Fibroblast of upper back skin (primary cell): Measurements from ENCODE around the gene CLEC4G.

ENCODE experiments used
- DNase-seq: peaks from one replicate; pipeline ENCODE4 v3.0.0-alpha.2; 2013

CLEC4G gene

DNA sequence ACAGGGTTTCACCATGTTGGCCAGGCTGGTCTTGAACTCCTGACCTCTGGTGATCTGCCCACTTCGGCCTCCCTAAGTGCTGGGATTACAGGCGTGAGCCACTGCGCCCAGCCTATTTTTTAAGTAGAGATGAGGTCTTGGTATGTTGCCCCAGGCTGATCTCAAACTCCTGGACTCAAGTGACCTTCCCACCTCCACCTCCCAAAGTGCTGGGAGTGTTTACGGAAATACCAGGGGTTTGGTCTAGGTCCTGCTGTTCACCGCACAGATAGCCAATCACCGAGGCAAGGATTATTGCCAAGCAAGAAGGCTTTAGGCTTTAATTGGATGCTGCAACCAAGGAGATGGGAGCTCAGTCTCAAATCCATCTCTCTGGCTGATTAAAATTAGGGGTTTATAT lies 11.6 kb downstream of the CLEC4G start:
- no peak for DNase-seq

DNA sequence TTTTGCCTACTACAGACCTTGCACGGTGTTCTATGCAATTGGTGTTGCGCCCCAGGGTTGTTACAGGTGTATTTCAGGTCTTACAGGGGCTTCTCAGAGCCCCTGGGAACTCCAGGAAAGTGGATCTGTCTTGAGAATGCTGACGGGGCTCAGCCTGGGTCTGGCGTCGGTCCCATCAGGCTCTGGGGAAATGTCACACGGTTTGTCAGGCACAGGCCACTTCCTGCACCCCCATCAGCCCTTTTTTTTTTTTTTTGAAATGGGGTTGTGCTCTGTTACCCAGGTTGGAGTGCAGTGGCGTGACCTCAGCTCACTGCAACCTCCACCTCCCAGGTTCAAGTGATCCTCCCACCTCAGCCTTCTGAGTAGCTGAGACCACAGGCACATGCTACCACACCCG lies 13.2 kb downstream of the CLEC4G start:
- no peak for DNase-seq

DNA sequence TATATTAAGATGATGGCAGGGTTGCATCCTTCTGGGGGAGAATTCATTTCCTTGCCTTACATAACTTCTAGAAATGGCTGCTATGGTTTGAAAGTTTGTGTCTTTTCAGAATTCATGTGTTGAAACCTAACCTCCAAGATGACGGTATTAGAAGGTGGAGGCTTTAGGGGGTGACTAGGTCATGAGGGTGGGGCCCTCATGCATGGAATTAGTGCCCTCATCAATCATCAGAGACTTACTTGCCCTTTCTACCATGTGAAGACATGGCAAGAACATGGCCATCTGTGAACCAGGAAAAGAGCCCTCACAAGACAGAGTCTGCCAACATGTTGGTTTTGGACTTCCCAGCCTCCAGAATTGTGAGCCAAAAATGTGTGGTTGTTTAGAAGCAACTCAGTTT lies 15.1 kb downstream of the CLEC4G start:
- DNase-seq = no peak

DNA sequence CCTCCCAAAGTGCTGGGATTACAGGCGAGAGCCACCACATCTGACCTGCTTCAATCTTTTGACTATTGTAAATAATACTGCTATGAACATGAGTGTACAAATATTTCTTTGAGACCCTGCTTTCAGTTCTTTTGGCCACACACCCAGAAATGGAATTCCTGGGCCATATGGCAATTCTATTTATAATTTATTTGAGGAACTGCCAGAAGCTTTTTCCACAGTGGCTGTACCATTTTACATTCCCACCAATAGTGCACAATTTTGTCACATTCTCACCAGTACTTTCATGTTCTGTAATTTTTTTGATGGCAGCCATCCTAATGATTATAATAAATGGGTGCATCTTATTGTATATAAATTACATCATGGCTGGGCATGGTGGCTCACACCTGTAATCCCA lies 16.2 kb downstream of the CLEC4G start:
- no peak for DNase-seq

DNA sequence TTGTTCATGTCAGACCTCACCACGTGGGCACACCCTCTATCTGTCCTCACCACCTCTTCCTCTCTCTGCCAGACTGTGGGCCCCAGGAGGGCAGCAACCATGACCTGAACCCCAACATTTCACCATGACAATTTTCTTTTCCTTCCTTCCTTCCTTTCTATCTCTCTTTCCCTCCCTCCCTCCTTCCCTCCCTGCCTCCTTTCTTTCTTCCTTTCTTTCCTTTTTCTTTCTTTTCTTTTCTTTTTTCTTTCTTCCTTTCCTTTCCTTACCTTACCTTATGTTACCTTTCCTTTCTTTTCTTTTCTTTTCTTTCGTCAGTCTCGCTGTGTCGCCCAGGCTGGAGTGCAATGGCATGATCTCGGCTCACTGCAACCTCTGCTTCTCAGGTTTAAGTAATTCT lies 21.3 kb downstream of the CLEC4G start:
- no peak for DNase-seq

DNA sequence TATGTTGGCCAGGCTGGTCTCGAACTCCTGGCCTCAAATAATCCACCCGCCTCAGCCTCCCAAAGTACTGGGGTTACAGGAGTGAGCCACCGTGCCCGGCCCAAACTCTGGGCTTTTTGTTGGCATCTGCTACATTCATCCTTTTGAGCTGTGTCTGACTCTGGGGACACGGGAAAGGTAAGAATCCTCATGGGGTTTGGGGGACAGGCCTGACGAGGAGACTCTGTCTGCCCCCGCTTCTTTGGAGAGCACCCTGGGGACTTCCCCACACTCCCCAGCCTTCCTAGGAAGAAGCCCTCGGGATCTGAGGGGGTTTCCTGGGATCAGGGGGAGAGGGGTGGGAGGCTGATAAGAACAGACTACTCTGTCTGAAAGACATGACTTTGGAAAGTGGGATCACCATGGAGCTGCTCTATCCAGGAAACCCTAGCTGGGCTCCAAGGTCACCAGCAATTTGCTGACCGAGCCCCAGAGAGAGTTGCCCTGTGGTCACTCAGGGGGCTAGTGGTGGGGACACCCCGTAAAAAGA lies 21.9 kb downstream of the CLEC4G start:
- no peak for DNase-seq

DNA sequence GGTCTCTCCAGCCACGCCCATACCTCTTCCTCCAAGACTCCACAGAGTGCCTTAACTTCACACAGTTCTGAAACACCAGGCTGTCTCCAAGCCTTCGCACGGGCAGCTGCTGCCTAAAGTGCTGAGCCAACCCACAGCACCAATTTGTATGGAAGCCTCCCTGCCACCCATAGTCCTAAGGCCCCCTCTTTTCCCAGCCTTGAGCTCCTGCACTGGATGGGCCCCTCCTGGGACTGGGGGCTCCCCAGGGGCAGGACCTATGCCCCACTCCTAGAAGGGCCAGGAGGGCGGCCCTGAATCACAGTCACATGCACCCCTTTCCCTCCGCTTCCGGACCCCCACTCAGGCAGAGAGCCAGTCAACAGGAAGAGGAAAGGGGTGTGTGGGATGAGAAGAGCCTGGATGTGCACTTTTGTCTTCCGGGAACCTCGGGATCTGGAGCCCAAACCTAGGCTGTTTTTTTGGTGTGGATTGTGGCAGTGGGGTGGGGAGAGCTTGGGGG lies 24.9 kb downstream of the CLEC4G start:
- DNase-seq = no peak

DNA sequence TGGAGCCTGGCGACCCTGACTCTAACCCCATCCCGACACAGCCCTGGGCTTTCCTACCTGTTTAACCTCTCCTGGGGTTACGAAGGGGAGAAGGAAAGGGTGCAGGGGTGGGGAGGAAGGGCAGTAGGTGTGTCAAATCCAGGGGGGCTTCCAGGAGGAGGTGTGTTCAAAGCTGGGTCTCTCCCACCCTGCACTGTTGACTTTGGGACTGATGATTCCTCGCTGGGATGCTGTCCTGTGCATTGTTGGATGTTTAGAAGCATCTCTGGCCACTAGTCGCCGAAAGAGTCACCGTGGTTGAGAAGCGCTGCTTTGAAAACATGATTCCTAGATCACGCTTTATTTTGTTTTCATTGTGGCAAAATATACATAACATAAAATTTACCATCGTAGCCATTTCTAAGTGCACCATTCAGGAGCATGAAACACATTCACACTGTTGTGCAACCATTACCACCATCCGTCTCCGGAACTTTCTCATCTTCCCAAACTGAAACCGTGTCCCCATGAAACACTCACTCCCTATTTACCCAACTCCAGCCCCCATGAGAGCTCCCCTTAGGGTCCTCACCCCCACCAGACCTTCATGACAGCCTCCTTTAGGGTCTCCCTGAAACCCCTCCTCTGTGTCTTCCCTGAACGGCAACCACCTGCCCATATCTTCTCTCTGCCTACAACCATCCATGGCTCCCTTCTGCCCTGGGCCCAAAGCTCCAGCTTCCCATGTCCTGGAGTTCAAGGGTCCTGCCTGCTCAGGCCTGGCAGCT lies 25.5 kb downstream of the CLEC4G start:
- DNase-seq = no peak

DNA sequence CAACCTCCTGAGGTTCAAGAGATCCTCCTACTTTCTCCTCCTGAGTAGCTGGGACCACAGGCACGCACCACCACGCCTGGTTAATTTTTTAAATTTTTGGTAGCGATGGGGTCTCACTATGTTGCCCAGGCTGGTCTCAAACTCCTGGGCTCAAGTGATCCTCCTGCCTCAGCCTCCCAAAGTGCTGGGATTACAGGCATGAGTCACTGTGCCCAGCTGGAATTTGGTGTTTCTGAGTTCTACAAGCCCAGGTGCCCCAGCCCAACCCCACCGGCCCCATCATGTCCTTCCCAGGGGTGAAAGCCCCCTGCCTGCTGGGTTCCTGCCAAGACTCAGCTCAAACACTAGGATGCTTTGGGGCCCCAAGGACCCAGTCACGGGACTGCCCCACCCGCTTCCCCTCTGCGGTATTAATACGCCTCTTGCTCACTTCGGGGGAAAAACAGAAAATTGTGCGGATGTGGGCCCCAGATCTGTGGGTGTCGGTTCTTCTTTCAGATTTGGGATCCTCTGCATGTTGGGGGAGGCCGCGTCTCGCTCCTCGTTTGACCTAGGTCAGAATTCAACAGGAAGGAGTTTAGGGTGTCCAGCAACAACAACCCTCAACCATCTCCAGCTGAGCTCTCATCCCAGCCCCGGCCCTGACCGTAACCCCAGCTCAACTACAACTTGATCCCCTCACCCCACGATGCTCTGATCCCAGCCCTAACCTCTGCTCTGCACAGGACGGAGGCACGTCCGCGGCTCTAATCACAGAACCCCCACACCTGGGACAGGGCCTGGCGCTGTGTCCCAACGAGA lies 26.3 kb downstream of the CLEC4G start:
- DNase-seq = no peak

DNA sequence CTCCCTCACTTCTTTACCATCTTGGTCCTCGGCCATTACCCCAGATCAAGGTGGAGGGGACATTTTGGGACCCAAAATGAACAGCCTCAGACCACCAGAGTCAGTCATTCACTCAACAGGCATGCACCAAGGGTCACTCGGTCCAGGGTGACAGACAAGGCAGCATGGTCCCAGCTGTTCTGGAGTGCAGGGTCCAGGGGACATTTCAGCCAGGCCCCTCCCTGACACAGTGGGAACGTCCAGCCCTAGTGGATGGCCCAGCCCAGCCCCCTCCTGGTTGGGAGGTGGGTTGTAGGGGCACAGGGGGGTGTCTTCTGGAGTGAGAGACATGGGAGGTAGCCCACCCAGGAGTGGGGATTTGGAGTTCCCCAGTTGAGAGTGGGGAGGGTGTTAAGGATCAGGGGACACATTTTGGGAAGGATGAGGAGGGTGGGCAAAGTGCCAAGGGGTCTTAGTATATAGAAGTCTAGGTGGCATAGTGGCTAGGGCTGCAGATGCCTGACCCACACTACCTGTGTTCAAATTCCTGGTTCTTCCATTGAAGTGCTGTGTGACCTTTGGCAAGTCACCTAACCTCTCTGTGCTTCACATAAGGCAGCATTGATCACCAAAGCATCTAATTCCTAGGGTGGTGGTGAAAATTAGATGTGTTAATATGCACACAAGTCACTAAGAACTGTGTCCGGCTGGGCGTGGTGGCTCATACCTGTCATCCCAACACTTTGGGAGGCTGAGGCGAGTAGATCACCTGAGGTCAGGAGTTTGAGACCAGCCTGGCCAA lies 27.4 kb downstream of the CLEC4G start:
- no peak for DNase-seq

DNA sequence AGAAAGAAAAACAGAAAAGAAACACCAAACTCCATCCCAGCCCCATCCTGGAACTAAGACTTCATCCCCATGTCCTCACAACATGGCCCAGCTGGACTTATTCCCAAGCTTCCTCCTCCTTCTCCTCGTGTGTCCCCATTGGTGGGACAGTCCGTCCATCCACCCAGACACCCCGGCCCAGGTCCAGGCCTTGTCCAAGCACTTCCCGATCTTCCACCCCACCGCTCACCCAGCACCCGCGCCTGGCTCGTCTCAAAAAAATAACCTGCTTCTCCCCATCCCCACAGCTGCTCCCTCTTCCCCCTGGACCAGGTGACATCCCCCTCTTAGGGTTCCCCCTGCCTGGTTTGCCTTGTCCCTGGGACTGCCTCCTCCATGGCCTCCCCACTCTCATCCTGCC lies 28.6 kb downstream of the CLEC4G start:
- DNase-seq = no peak

DNA sequence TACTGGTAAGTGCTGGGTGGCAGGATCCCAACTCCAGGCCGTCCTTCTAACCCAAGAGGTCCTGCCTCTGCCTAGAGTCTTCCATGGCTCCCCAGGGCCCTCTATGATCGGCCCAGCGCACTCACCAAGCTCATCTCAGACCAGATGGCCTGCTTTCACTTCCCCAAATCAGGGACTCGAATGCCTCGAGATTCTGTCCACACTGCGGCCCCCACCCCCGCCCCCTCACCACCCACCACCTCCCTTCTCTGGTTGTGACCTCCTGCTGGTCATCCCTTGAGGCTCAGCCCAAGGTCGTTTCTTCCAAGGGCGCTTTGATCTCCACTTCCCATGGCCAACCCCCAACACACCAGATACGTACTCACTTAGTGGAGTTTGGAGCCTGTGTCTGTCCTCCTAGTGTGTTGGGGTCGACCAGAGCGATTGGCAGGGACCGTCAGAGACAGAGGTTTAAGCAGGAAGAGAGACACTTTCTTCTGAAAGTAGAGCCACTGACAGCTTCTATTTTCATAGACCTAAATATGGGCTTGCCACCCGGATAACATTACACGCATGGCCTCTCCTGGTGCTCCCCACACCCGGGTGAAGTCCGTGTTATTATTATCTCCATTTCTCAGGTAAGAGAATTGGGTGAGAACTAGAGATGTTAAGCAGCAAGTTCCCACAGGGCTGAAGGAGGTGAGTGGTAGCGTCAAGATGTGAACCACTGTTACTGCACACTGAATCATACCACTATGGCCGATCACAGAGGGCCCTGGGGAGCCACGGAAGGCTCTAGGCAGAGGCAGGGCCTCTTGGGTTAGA lies 30.1 kb downstream of the CLEC4G start, which contains the start of gene FCER2:
Gene FCER2, minus strand, starts transcription at position 478 of the 804 bp plus-strand sequence. CDS start 2,371 bp downstream, outside the sequence.
- no peak for DNase-seq

DNA sequence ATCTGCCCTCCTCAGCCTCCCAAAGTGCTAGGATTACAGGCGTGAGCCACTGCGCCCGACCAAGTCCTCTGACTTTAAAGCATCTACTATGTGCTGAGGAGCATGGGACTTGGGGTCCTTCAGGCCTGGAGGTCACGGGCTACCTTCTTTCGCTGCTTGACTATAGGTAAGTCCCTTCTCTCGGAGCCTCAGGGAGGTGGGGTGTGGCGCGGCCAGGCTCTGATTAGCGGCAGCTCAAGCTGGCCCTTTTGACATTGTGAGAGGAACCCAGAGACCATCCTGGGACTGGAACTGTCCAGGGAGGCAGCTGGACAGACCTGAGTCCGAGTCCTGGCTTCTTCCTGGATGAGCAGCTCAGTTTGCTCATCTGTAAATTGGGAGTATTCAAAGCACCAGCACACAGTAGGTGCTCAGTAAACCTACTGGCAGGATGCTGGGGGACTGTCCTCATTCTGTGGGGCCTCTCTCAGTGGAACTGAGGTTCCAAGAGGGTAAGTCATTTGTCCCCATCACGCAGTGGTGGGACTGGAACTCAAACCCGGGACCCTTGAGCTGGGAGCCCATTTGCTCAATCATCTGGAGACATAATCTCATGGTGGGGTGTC lies 30.8 kb downstream of the CLEC4G start:
- no peak for DNase-seq

DNA sequence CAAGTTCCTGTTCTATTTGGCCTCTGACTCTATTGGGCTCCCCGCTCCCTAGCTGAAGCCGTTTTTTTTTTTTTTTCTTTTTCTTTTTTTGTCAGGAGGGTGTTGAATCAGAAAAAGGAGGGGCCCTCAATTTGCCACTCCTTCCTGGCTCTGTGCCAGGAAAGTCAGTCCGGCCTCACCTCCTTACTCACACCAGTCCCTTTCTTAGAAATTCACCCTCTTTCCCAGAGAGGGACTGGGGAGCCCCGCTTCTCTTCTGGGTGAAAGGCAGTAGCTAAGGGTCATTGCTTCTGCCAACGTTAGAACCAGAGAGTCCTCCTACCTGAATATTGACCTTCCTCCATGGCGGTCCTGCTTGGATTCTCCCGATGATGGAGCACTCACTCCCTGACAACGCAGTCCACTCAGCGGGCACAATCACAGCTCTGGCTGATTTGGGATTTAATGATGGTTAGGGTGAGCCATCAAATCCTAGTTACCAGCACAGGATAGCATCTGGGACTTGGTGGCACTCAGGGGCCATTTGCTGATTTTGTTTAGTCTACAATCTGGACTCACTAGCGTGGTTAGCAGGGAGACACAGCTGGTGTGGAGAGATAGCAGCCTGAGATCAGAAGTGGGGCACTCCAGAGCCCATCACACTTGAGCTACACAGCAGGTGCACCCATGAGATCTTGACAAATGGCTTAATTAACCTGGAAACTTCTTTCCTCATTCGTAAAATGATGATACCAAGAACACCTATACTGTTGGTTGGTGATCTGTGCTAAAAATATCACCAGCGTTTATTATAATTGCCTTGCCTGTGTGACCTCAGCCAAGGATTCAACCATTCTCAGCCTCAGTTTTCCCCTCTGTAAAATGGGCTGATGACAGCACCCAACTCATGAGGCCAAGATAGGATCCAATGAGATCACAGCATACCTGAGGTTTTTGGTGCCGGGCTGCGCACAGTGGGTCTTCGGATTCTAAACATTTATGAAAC lies 32.2 kb downstream of the CLEC4G start:
- no peak for DNase-seq

DNA sequence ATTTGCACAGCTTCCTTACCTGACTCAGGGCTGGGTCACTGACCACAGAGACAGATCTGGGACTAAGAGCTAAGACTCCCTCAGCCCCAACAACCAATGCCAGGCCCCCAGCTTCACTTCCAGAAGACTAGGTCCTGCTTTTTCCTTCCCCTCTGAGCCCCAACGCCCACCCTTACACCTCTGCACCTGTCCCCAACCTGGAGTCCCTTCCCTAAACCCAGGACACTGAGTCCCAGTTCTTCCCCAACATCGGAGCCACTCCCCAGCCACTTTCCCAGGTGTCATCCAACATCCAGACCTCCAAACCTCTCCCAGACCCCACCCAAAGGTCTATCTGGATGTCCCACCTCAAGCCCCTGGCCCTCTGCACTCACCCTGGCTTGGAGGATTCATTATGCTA lies 32.9 kb downstream of the CLEC4G start:
- DNase-seq = no peak

DNA sequence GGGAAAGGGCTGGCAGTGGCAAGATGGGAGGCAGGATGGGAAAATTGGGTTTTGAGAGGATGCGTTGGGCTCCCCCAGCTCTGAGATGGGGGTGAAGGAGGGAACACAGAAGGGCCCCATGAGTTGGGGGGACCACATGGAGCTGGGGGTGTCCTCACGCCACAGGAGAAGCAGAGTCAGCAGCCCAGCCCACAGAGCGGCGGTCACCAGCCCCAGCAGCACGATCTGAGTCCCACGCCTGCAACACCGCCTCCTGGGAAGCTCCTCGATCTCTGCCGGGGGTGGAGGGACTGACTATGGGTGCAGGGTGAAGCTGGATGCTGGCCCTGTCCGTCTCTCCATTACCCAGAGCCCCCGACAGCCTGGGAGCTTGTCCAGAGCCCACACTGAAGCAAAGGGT lies 33.3 kb downstream of the CLEC4G start:
- no peak for DNase-seq

DNA sequence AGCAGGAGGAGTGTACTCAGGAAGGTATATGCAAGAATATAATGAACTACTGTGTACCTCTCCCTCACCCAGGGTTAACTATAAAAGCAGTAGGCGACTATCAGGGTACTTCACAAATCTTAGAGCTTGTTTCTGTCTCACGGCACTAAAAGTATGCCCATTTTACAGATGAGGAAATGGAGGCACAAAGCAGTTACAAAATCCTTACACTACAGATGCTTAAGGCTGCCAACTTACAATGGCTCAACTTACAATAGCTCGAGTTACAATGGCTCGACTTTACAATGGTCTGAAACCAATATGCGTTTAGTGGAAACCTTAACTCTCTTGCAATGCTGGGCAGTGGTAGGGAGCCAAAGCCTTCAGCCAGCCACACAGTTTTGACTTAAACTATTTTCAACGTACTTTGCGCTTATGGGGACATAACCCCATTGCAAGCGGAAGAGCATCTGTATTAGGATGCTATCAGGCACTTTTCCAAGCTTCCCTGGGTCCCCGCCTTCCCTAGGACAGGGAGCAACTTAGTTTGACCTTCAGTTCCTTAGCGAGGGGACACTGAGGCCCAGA lies 34.1 kb downstream of the CLEC4G start:
- DNase-seq = no peak

DNA sequence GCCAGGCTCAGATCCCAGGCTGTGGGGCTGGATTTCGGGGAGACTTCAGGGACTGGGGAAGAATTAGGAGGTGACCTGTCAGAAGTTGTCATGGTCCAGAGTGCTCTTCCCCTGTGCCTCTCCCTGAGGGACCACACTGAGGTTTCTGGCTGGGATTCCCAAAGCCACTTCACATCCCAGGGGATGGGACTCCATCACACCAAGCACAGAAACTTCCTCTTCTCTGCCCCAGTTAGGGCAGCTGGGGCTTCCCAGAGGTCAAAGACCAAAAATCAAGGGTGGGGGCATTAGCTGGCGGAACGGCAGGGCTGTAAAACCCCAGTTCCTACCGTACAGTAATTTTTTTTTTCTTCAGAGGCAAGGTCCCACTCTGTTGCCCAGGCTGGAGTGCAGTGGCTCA lies 37.4 kb downstream of the CLEC4G start:
- DNase-seq = no peak

DNA sequence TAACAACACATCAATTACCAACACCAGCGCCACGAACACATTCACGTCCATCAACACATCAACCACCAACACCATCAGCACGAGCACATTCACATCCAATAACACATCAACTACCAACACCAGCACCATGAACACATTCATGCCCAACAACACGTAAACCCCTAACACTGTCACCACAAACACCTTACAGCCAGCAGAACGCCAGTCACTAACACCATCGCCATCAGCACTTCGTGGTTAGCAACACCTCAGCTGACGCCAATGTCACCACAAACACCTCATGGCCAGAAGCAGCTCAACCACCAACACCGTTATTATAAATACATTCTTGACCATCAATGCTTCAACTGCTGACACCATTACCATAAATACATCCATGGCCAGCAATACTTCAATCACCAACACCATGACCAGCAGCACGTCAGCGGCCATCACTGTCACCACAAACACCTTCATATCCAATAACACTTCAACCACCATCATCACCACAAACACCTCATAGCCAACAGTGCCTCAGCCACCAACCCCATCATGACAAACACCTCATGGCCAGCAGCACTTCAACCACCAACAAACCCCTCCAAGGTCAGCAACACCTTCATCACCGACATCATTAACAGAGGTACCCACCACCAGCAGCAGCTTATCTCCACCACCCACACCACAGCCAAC lies 39.4 kb downstream of the CLEC4G start:
- no peak for DNase-seq

DNA sequence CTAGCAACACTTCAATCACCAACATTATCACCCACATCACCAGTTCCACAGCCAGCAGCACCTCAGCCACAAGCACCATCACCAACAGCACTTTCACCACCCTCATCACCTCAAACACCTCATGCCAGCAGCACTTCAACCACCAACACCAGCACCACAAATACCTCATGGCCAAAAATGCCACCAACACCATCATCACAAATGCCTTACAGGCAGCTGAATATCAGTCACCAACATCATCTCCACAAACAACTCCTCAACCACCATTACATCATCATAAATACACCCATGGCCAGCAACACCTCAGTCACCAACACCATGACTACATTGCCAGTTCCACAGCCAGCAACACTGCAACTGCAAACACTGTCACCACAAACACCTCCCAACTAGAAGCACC lies 40.4 kb downstream of the CLEC4G start:
- no peak for DNase-seq
